Measurements from ENCODE around the gene DSE.
A peak's percentile ranks its signal among the peaks of the same experiment; 100 is the strongest.

Gene DSE

DNA sequence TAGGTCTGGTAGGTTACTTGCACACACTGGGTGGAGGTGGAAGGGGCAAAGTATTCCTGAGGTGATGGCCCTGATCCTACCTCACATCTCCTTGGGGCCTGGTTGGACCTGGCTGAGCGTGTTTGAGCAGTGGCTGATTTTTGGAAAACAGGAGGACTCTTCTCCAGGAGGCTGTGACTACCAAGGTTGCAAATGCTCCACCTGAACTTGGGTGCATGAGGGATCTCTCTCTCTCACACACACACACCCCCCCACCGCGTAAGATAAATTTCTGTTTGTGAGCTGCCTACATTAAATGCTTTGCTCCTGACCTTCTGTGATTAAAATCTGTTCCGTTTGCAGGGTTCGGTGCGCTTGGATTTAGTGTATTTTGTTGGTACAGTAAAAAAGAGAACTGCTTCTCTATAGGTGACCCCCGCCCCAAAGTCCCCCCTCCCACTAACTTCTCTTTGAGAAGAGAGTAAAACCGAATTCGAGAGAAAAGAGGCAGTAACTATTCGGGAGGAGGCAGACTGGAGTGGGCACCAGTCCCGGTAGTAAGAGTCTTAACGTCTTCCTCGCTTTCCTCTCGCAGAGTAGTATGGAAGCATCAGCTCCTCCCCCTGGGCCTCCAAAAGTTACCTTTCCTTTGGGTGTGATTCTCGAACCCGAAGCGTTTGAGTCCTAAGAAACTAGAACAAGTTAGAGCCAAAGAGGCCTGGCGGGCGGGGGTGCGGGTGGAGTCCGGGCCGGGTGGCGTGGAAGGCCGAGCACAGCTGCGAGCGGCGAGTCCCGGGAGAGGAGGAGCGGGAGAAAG is 585 bp upstream of the DSE start:
- TF ChIP-seq, protein P1, sequence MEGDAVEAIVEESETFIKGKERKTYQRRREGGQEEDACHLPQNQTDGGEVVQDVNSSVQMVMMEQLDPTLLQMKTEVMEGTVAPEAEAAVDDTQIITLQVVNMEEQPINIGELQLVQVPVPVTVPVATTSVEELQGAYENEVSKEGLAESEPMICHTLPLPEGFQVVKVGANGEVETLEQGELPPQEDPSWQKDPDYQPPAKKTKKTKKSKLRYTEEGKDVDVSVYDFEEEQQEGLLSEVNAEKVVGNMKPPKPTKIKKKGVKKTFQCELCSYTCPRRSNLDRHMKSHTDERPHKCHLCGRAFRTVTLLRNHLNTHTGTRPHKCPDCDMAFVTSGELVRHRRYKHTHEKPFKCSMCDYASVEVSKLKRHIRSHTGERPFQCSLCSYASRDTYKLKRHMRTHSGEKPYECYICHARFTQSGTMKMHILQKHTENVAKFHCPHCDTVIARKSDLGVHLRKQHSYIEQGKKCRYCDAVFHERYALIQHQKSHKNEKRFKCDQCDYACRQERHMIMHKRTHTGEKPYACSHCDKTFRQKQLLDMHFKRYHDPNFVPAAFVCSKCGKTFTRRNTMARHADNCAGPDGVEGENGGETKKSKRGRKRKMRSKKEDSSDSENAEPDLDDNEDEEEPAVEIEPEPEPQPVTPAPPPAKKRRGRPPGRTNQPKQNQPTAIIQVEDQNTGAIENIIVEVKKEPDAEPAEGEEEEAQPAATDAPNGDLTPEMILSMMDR (IDR thresholded peaks at IDR 0.05; ENCODE audit: insufficient read depth, low read length, poor library complexity, severe bottlenecking): no peak
- 0 out of 2 replicates have a peak, but pooled peaks have one; percentile 32 for TF ChIP-seq EZH2phosphoT487 (conservative IDR thresholded peaks at IDR 0.05; ENCODE audit: low read length)
- Histone ChIP-seq H3K27me3 (ENCODE audit: low read length) (no peaks in the 10 kb centered on the region; the same call in 1 of the 2 replicates), H3K4me3 (ENCODE audit: insufficient read depth, low read length, poor library complexity, severe bottlenecking) (peak overlapping the region; percentile 39), H2AFZ (ENCODE audit: low read depth, low read length, severe bottlenecking) (no peak overlapping the region), H3K79me2 (ENCODE audit: insufficient read depth, low read length) (no peaks in the 10 kb centered on the region), H3K27ac (ENCODE audit: low read depth, low read length) (no peak overlapping the region), H3K4me2 (ENCODE audit: low read depth, low read length, poor library complexity, severe bottlenecking) (peak overlapping the region; percentile 57), H3K9me2 (replicated peaks; ENCODE audit: insufficient read depth, low read length) (no peaks in the 10 kb centered on the region), H4K20me1 (ENCODE audit: low read depth, low read length) (no peaks in the 10 kb centered on the region), H3K9me3 (ENCODE audit: insufficient read depth, low read length) (no peaks in the 10 kb centered on the region), H3K9ac (ENCODE audit: low read length) (no peak overlapping the region), H3K36me3 (ENCODE audit: low read length) (no peaks in the 10 kb centered on the region), H3F3A (ENCODE audit: insufficient read depth) (no peaks in the 10 kb centered on the region)

- H2AFZ ChIP-seq (ENCODE audit: low read depth, low read length, severe bottlenecking): no peak overlapping the region
- H3K27me3 ChIP-seq (ENCODE audit: low read length): no peaks in the 10 kb centered on the region
- no peak overlapping the region for H3K27ac ChIP-seq (ENCODE audit: low read depth, low read length)
- H3K79me2 ChIP-seq (ENCODE audit: insufficient read depth, low read length): no peaks in the 10 kb centered on the region
- H3K9ac ChIP-seq (ENCODE audit: low read length): no peak overlapping the region
- H3K9me2 ChIP-seq (replicated peaks; ENCODE audit: insufficient read depth, low read length): no peaks in the 10 kb centered on the region
- peak overlapping the region; percentile 39 for H3K4me3 ChIP-seq (ENCODE audit: insufficient read depth, low read length, poor library complexity, severe bottlenecking)
- no peaks in the 10 kb centered on the region for H3F3A ChIP-seq (ENCODE audit: insufficient read depth)
- no peaks in the 10 kb centered on the region for H3K9me3 ChIP-seq (ENCODE audit: insufficient read depth, low read length)
- no peak for TF ChIP-seq EZH2phosphoT487 (conservative IDR thresholded peaks at IDR 0.05; ENCODE audit: low read length)
- TF ChIP-seq, protein P1 (IDR thresholded peaks at IDR 0.05; ENCODE audit: insufficient read depth, low read length, poor library complexity, severe bottlenecking): no peak
- H3K4me2 ChIP-seq (ENCODE audit: low read depth, low read length, poor library complexity, severe bottlenecking): peak overlapping the region; percentile 57
- no peaks in the 10 kb centered on the region for H4K20me1 ChIP-seq (ENCODE audit: low read depth, low read length)
- no peaks in the 10 kb centered on the region for H3K36me3 ChIP-seq (ENCODE audit: low read length)
Observed at GRCh38 chr6:116371120-116371917, 572 bp downstream of the DSE start.

DNA sequence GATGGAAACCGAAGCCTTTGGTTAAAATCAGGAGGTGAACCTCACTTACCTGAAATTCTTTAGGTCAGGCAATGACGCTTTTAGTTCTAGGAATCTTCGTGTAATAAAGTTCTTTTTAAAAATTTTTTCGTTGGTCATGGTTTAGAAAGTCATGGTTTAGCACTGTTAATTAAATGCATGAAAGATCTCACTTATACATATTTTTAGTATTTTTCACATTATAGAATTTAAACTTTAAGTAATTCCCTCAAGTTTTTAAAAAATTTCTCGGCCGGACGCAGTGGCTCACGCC is 1.1 kb downstream of the DSE start:
- no peaks in the 10 kb centered on the region for H4K20me1 ChIP-seq (ENCODE audit: low read depth, low read length)
- no peaks in the 10 kb centered on the region for H3K9me3 ChIP-seq (ENCODE audit: insufficient read depth, low read length)
- TF ChIP-seq, protein P1 (IDR thresholded peaks at IDR 0.05; ENCODE audit: insufficient read depth, low read length, poor library complexity, severe bottlenecking): no peak
- no peak for TF ChIP-seq EZH2phosphoT487 (conservative IDR thresholded peaks at IDR 0.05; ENCODE audit: low read length)
- no peaks in the 10 kb centered on the region for H3K36me3 ChIP-seq (ENCODE audit: low read length)
- H3K4me2 ChIP-seq (ENCODE audit: low read depth, low read length, poor library complexity, severe bottlenecking): no peak overlapping the region
- no peaks in the 10 kb centered on the region for H3K9me2 ChIP-seq (replicated peaks; ENCODE audit: insufficient read depth, low read length)
- no peaks in the 10 kb centered on the region for H3K79me2 ChIP-seq (ENCODE audit: insufficient read depth, low read length)
- no peak overlapping the region for H2AFZ ChIP-seq (ENCODE audit: low read depth, low read length, severe bottlenecking)
- no peak overlapping the region for H3K4me3 ChIP-seq (ENCODE audit: insufficient read depth, low read length, poor library complexity, severe bottlenecking)
- no peak overlapping the region for H3K27ac ChIP-seq (ENCODE audit: low read depth, low read length)
- no peak overlapping the region for H3K9ac ChIP-seq (ENCODE audit: low read length)
- no peaks in the 10 kb centered on the region for H3K27me3 ChIP-seq (ENCODE audit: low read length)
- no peaks in the 10 kb centered on the region for H3F3A ChIP-seq (ENCODE audit: insufficient read depth)
